HG03097 (cell line): ENCODE measurements around the gene HDHD2.

Experiments
- ATAC-seq: cut with Tn5 transposase; IDR thresholded peaks from one replicate; pipeline ENCODE4 v1.9.1; 2021; ENCODE audit not compliant: unreplicated experiment, low FRiP score

The HDHD2 gene

GRCh38 chr18:47075098-47075883 is 75.0 kb downstream of the HDHD2 start:
- ATAC-seq, result no peak

GRCh38 chr18:47067648-47068047 is 82.7 kb downstream of the HDHD2 start:
- ATAC-seq, result no peak

- ATAC-seq, result no peak
Observed at GRCh38 chr18:47063096-47063495, 87.2 kb downstream of the HDHD2 start.

- no peak for ATAC-seq
Observed at GRCh38 chr18:47062471-47062870, 87.8 kb downstream of the HDHD2 start.
